Left ventricle myocardium superior (tissue), 1 donor: ENCODE measurements around the gene SRRT. TPM values are rescaled to one million over a fixed set of nuclear protein-coding genes. Genes with fewer than 3 reads are reported as not detected.

Experiments
- ATAC-seq: fragments of 200-7000 bp; cut with Tn5 transposase; one replicate; pipeline ENCODE4 v1.9.1; 2020; ENCODE audit warnings: mild to moderate bottlenecking, moderate library complexity
- DNase-seq: peaks from one replicate; pipeline ENCODE4 v3.0.0-alpha.2; 2020
- intact Hi-C: fragments of 100-400 bp; cut with micrococcal nuclease; formaldehyde crosslinking; loops from one replicate; pipeline ENCODE4 v1.11.0; 2022
- total RNA-seq: library from RNA; stranded (reverse); fragmentation: NEBNext Ultra II Directional; extraction: Animal tissue kit (Norgen Biotek cat#: 25700); gene quantifications from one replicate; pipeline ENCODE4 v1.2.1, GENCODE V29; 2021
- donor health status: DM: no; HTN: yes; CAD: no; lungs with severe emphysema.

The SRRT gene
- total RNA-seq, 1 donor from 2014 or later = 63.2 TPM

GRCh38 chr7:100888988-100889750 is 14.3 kb downstream of the SRRT start, which contains the start of gene UFSP1:
UFSP1 (minus strand) TSS chr7:100889715; CDS start chr7:100889271, 444 bp downstream.
- no peak for DNase-seq
- intact Hi-C loops = no loop called here

GRCh38 chr7:100890653-100891567 is 16.0 kb downstream of the SRRT start:
- ATAC-seq (no peak), DNase-seq (no peak)
- intact Hi-C loops = no loop called here

More at GRCh38 chr7:100888988-100889750, 14.3 kb downstream of the SRRT start, which contains the start of gene UFSP1:
- peak; percentile 63 for ATAC-seq

DNA sequence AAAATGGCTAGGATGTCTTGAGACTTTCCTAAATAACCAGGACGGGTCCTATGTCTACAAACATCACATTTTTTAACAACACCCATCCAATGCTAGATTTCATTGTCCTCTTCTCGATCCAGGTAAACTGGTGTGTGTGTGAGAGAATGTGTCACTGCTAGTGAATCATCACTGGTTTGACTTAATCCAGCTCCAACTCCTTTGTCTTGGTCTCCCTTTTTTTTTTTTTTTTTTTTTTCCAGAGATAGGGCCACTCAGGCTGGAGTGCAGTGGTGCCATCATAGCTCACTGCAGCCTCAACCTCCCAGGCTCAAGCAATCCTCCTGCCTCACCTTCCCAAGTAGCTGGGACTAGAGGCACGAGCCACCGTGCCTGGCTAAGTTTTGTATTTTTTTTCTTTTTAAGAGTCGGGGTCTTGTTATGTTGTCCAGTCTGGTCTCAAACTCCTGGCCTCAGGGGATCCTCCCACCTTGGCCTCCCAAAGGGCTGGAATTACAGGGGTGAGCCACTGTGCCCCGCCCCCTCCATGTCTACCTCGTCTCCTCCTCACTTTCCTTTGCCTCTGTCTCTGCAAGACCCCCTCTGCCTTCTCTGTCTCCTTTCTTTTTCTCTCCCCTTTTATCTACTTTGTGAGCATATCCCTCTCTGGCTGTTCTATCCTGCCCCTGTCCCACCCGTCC is 16.8 kb downstream of the SRRT start:
- intact Hi-C loops = no loop called here
- DNase-seq = no peak

GRCh38 chr7:100892364-100893317 is 17.7 kb downstream of the SRRT start:
- DNase-seq = no peak
- intact Hi-C loops = no loop called here
- no peak for ATAC-seq

More for the DNA sequence above, 16.8 kb downstream of the SRRT start:
- no peak for ATAC-seq

- ATAC-seq (no peak), DNase-seq (no peak)
- intact Hi-C loops = no loop called here
These were observed 18.5 kb downstream of the SRRT start for GRCh38 chr7:100893318-100893895.

DNA sequence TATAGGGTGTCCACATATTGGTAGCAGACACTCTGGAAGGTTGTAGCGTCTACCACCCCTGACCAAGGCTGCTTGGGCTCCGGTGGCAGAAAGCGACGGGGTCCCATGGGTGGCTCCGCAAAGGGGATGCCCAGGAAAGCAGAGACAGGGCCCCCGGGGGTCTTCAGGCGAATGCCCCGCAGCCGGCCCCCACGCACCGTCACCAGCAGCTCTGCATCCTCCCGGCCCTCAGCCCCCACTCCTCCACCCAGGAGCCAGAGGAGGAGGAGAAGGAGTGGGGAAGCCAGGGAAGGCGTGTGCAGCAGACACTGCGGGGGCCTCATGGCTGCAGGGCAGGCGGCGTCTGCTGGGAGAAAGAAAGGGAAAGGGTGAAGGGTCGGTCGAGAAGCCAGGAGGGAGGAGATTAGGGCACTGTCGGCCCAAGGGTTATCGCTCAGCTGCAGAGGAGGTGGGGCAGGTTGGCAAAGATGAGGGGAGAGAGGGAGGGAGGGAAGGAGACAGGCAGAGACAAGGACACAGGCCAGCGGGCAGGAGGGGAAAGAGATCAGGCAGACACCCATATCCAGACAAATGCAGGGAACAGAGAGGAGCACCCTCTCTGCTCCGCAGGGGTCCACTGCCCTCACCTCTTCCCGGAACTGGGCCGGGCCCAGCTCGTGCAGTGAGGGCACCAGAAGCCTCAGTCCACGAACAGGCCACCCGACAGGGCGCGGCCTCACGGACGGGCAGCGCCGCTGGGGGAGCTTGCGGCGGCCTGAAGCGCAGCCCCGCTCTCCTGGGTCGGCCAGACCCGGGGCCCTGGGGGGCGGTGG is 19.2 kb downstream of the SRRT start:
- ATAC-seq (no peak), DNase-seq (no peak)
- intact Hi-C loops = no loop called here

DNA sequence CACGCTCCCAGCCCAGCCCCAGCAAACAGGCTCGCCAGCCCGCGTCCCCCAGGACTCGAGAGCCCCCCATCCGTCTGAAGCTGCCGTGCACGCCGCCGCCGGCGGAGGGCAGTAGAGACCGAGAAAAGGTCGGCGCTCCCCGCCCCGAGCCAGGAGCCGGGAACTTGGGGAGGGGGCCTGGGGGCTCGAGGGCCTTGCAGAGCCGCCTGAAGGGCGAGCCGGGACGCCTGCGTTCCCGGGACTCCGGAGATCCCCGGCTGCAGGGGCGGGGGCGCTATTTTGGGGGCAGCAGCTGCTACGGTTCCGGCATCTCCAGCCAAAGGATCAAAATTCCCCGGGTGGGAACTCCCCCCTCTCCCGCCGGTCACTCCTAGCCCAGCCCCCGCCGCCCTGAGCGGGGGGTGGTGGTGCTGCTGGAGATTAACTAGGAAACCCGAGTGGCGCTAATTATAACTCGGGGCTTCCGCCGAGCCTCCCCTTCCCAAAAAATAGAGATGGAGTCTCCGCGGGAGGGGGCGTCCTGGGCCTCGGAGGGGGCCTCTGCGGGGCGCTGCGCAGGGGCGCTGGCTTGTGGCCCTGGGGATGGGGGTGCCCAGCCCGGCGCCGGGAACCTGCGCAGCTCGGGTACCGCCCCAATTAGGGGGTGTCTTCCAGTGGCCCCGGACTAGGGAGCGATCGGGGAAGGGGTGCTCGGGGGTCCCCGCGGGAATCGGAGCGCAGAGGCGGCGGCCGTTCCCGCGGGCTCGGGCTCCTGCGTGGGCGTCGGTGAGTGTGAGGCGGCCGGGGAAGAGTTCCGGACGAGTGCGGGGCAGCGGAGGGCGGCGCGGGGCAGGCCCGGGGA is 20.2 kb downstream of the SRRT start:
- DNase-seq (peak; percentile 73), ATAC-seq (peak; percentile 4)
- intact Hi-C loops = loop anchor here (5.0 kb wide), 1 partner anchor 162 kb away; no protein-coding TSS in a partner anchor

GRCh38 chr7:100895701-100895955 is 20.7 kb downstream of the SRRT start, which contains the start of gene ACHE:
ACHE (minus strand) TSS chr7:100895888; CDS start chr7:100894232, 1,656 bp downstream.
- intact Hi-C loops = loop anchor here (5.0 kb wide), 1 partner anchor 162 kb away; no protein-coding TSS in a partner anchor
- DNase-seq (no peak), ATAC-seq (peak; percentile 19)

GRCh38 chr7:100895956-100896731 is 21.2 kb downstream of the SRRT start:
- ATAC-seq (peak; percentile 9), DNase-seq (peak; percentile 50)
- intact Hi-C loops = loop anchor here (5.0 kb wide), 1 partner anchor 161 kb away; no protein-coding TSS in a partner anchor

DNA sequence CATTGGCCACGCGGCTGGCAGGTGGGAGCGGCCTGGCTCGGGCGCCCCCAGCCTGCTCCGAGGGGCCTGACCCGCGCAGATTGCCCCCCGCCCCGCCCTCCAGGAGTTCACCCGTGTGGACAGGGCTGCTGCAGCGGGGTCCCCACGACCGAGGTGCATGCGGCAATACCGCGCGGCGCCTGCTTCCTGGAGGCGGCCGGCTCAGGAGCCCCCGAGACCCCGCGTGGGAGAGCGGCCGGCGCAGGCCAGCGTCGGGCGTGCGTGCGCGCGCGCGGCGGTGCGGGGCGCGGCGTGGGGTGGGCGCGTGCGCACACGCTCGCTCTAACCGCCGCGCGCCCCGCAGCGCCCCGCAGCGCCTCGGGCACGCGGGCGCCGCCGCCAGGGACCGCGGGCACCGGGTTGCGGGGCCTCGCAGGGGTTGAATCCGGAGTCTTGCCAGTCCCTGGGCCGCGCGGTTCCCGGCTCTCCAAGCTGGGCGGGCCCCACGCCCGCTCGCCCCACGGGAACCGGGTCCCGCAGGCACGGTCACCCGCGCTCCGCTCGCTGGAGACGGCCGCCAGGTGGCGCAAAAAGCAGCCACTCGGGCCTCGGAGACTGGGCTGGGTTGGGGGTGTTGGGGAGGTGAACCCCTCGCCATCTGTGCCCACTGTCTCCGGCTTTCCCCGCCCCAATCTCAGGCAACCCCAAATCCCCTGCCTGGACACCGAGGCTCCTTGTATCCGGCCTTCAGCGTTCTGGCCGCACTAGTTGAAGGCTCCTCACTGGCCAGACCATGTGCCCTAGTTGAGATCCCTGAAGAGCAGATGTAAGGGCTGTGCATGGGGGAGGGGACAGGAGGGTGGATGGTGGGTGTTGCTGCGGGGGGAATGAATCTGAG is 22.1 kb downstream of the SRRT start:
- intact Hi-C loops = loop anchor here (5.0 kb wide), 1 partner anchor 160 kb away; no protein-coding TSS in a partner anchor
- ATAC-seq (peak; percentile 40), DNase-seq (peak; percentile 75)

- intact Hi-C loops = loop anchor here (5.0 kb wide), 1 partner anchor 159 kb away; no protein-coding TSS in a partner anchor
- DNase-seq = no peak
These were observed 23.0 kb downstream of the SRRT start for GRCh38 chr7:100897772-100898454.

DNA sequence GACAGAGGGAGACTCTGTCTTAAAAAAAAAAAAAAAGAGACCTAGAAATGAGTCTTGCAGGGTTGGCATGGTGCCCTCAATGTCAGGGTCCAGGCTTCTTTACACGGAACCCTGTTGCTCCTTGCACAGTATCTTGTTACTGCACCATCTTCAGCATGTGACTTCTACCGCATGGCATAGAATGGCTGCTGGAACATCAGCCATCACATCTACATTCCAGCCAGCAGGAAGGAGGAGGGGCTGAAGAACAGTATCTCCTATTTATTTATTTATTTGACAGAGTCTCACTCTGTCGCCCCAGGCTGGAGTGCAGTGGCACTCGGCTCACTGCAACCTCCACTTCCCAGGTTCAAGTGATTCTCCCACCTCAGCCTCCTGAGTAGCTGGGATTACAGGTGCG is 24.5 kb downstream of the SRRT start:
- ATAC-seq (no peak), DNase-seq (no peak)
- intact Hi-C loops = loop anchor here (5.0 kb wide), 1 partner anchor 158 kb away; no protein-coding TSS in a partner anchor

More at GRCh38 chr7:100897772-100898454, 23.0 kb downstream of the SRRT start:
- no peak for ATAC-seq

DNA sequence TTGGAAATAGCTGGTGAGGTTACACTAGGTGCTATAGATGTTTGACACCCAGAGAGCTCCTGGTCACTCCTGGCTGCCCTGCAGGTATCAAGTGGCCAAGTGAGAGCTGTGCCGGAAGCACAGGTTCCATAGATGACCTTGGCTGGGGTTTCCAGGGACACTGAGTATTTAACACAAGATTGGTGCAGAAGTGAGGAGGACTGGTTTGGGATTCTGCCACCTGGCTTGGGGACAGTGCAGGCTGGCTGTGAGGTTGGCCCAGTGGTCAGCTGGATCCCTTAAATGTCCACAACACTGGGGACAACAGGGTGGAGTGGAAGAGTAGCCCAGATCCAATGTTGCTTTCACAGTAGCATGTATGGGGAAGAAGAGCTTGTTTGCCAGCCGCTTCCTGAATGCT is 26.1 kb downstream of the SRRT start:
- intact Hi-C loops = no loop called here
- ATAC-seq = no peak
- DNase-seq = no peak

DNA sequence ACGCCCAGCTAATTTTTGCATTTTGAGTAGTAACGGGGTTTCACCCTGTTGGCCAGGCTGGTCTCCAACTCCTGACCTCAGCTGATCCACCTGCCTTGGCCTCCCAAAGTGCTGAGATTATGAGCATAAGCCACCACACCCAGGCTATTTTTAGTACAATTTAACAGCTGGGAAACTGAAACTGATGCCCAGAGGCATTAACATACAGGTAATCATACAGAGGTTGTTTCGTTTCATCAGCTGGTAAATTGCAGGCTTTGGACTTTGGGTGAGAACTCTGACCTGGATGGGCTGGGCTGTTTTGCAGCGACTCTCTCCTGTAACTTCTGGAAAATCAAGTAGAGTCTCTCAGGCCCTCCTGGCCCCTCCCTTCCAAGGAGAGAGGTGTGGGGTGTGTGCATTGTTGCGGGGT is 27.0 kb downstream of the SRRT start:
- ATAC-seq = no peak
- intact Hi-C loops = no loop called here
- no peak for DNase-seq
